Measurements from ENCODE around the gene ZNF282. TPM values are rescaled to one million over a fixed set of nuclear protein-coding genes. Genes with fewer than 3 reads are reported as not detected.

Gene ZNF282
- total and polyA plus RNA-seq, 9 of the 15 experiments (the other 6 are each of a cell fraction or from before 2014, with no cell fraction given), result 0.76 to 58.6 (median 17.4) TPM

DNA sequence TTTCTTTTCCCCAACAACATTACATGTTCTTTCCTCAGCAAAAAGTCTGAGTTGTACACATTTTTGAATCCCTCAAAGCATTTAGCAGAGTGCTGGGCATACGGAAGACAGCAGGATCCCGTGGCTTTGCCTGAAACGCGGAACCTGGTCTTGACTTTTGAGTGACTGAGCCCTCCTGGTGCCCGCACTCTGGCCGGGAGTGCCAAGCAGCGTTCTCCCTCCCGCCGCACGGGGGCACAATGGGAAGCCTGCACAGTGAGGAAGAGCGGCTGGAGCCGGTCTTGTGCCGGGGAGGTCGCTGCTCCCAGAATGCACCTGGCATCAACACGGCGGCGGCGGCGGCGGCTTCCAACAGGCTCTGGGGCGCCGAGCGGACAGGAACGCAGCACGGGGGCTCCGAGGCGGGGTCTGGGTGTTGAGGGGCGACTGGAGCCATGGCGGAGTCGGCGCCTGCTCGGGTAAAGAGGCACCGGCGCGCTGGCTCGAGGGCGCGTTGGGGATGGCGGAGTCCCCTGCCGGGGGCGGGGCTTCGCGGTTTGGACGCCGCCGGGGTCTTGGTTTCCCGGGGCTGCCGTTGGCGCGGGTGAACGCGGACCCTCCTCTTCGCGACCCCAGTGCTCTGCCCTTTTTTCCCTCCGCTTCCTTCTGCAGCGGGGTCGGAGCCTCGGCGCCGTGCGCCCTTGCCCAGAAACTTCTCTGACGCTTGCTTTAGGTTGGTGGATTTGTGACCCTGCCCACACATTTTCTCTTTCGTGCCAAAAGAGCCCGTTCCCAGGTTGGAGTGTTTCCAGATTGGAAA is 44.2 kb downstream of the ZNF282 start, which contains the start of gene ZNF212:
Gene ZNF212 (plus strand): TSS at position 307 of the 799 bp plus-strand sequence. CDS start 128 bp downstream, at position 435.
- ChIA-PET CTCF (ENCODE audit: low intra/inter-chr PET ratio) (interaction anchor here (1.2 to 1.4 kb wide), 2 partner anchors 184 to 259 kb away, joined by 4 read pairs; no protein-coding TSS in a partner anchor), POLR2A (interaction anchor here (0.7 kb wide), 1 partner anchor 9 kb away, joined by 4 read pairs; no protein-coding TSS in a partner anchor)
- Histone ChIP-seq H3K9me1 (ENCODE audit: control insufficient read depth, insufficient read depth, low read length) (no peaks in the 10 kb centered on the region), H3K9ac (ENCODE audit: insufficient read depth in 1 of 2, low read depth in 2 of 2, low read length in 2 of 2) (peak within 1 kb of the TSS; percentile 88 to 97), H3K4me2 (ENCODE audit: insufficient read depth, low read length) (peak within 1 kb of the TSS; percentile 98), H3K4me3 (peak within 1 kb of the TSS; percentile 74), H4K20me1 (replicated peaks; ENCODE audit: control insufficient read depth, insufficient read depth, low read length) (peaks cover 4% of the 10 kb centered on the region; the same call in 1 of the 2 replicates), H3K9me3 (replicated peaks; ENCODE audit: control insufficient read depth, insufficient read depth, low read depth, low read length) (no peaks in the 10 kb centered on the region), H3K4me1 (replicated peaks in 1 of 2; ENCODE audit: control insufficient read depth in 2 of 2, insufficient read depth in 2 of 2, low read length in 2 of 2) (peaks cover 7 to 12% of the 10 kb centered on the region in 2 experiments), H3K36me3 (ENCODE audit: control insufficient read depth, insufficient read depth, low read length) (0 out of 3 replicates have a peak, but pooled peaks cover 3% of the 10 kb centered on the region), H3K27ac (ENCODE audit: extremely low read depth, low read depth, low read length) (peak within 1 kb of the TSS; percentile 70), H3K27me3 (ENCODE audit: control insufficient read depth in 2 of 2, insufficient read depth in 2 of 2, low read length in 2 of 2) (no peaks in the 10 kb centered on the region), H2AFZ (ENCODE audit: low read depth, low read length) (peak within 1 kb of the TSS; percentile 99), H3K79me2 (ENCODE audit: control insufficient read depth, insufficient read depth, low read length) (peaks cover 23% of the 10 kb centered on the region)
- WGBS (ENCODE audit: insufficient coverage, low coverage, missing lambda C conversion rate), result under 1% methylated on average over 62 of the region's 64 CpGs
- no TSS peak for BruUV-seq (replicated peaks)
- intact Hi-C loops (cut with micrococcal nuclease), result loop anchor here (1.0 kb wide), 1 partner anchor 183 kb away; no protein-coding TSS in a partner anchor
- FAIRE-seq (peak; percentile 91), ATAC-seq (peak; percentile 100), DNase-seq (ENCODE audit: extremely low read depth in 1 of 4, low spot score in 3 of 4) (peak; percentile 97 to 99 (median 99))
- in situ Hi-C loops (cut with MboI), result no loop called here
- TF ChIP-seq FUS (optimal IDR thresholded peaks at IDR 0.05; ENCODE audit: low read depth, low read length) (peak; percentile 24), ZNF445 (CRISPR knock-in tag; IDR thresholded peaks at IDR 0.05; ENCODE audit: low read depth) (no peak), ZNF41 (CRISPR knock-in tag; conservative IDR thresholded peaks at IDR 0.05) (no peak), ZNF318 (IDR thresholded peaks at IDR 0.05; ENCODE audit: borderline replicate concordance in 1 of 2, low read depth in 1 of 2) (no peak)
